GM18873 (cell line): ENCODE data around the gene KLHL26.

Experiments used
- ATAC-seq: cut with Tn5 transposase; IDR thresholded peaks from one replicate; pipeline ENCODE4 v1.9.1; 2021; ENCODE audit warnings: mild to moderate bottlenecking, moderate library complexity, moderate number of reproducible peaks; ENCODE audit not compliant: unreplicated experiment, low FRiP score

The KLHL26 gene

GRCh38 chr19:18645035-18645511 is 8.2 kb downstream of the KLHL26 start:
- ATAC-seq = no peak

- no peak for ATAC-seq
These were observed 9.9 kb downstream of the KLHL26 start for GRCh38 chr19:18646535-18647370.

- ATAC-seq = no peak
These were observed 10.5 kb downstream of the KLHL26 start for GRCh38 chr19:18647371-18647767.

- no peak for ATAC-seq
These were observed 11.0 kb downstream of the KLHL26 start for GRCh38 chr19:18647807-18648206.

- ATAC-seq = no peak
These were observed 12.1 kb downstream of the KLHL26 start for GRCh38 chr19:18648973-18649315.

DNA sequence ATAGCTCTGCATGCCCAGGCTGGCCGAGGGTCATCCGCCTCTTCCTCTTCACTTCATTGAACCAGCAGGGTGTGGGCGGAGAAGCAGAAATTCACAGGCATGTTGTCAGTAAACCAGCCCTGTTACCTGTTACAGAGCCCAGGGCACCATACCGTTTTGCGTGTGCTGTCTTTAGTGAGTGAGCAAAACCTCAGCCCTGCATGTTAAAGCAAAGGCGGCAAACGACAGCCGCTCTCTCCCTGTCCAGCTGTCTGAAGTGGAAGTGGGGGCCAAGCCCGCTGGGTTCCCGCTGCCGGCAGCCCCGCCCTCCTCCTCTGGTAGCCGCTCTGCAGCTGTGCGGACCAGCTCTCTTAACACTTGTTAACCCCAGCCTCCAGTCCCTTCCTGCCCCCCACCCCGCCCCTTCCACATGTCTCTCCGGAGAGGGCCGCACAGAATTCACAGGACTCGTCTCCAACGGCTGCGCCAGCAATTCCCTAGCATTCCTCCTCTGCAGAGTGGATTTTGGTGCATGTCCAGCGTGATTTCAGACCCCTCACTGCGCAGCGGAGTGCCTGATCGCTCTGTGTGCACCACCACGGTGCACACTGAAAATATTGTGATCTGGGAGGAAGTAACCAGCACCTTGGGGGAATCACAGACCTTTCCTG is 12.7 kb downstream of the KLHL26 start:
- no peak for ATAC-seq

DNA sequence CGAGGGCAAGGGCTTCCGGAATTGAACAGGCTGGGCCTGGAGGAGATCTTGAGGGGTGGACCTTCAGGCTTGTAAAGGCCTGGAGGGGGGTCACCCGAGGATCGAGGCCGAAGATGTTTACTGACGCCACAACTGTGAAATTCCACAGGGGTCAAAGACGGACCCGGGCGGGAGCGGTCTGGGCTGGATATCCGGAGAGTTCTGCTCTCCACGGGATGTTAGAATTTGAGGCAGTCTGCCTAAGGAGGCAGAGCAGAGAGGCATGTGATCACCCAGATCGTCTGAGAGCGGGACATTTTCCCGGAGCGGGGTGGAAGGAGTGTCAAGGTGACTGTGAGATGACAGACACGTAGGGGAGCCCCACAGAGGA is 13.2 kb downstream of the KLHL26 start:
- no peak for ATAC-seq

DNA sequence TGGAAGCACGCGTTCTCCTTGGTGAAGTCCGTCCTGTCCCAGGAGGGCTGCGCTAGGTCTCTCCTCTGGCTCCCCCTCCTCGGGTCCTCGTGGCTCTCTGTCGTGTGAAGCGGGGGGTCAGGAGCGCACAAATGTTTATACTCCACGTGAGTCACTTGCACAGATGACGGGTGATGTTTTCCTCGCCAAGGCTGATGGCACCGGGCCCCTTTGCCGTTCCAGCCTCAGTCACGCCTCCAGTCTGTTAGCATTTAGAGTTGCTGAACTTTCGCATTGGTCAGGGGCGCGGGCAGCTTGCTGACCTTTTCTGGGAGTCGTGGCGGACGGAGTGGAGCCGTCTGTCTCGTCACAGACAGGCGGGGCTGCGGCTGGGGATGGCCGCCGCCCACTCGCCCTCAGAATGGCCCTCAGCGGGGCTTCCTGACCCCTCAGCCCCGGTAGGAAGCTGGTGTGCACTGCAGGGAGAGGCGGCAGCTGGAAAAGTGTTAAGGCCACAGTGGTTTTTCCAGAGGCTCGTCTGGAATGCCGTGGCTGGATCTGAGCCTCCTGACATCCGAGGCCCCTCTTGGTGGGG is 13.7 kb downstream of the KLHL26 start:
- ATAC-seq = no peak

GRCh38 chr19:18651300-18651699 is 14.5 kb downstream of the KLHL26 start:
- ATAC-seq = no peak

GRCh38 chr19:18651733-18652132 is 14.9 kb downstream of the KLHL26 start:
- no peak for ATAC-seq

DNA sequence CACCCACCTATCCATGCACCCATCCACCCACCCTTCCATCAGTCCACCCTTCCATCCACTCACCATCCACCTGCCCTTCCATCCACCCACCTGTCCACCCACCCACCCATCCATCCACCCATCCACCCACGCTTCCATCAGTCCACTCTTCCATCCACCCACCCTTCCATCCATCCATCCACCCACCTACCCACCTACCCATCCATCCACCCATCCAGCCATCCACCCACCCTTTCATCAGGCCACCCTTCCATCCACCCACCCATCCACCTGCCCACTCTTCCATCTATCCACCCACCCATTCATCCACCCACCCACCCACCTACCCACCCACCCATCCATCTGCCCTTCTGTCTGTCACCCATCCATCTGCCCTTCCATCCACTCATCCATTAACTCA is 17.0 kb downstream of the KLHL26 start:
- no peak for ATAC-seq

- ATAC-seq = no peak
These were observed 17.6 kb downstream of the KLHL26 start for GRCh38 chr19:18654469-18654868.

GRCh38 chr19:18655173-18655844 is 18.5 kb downstream of the KLHL26 start:
- ATAC-seq = no peak

DNA sequence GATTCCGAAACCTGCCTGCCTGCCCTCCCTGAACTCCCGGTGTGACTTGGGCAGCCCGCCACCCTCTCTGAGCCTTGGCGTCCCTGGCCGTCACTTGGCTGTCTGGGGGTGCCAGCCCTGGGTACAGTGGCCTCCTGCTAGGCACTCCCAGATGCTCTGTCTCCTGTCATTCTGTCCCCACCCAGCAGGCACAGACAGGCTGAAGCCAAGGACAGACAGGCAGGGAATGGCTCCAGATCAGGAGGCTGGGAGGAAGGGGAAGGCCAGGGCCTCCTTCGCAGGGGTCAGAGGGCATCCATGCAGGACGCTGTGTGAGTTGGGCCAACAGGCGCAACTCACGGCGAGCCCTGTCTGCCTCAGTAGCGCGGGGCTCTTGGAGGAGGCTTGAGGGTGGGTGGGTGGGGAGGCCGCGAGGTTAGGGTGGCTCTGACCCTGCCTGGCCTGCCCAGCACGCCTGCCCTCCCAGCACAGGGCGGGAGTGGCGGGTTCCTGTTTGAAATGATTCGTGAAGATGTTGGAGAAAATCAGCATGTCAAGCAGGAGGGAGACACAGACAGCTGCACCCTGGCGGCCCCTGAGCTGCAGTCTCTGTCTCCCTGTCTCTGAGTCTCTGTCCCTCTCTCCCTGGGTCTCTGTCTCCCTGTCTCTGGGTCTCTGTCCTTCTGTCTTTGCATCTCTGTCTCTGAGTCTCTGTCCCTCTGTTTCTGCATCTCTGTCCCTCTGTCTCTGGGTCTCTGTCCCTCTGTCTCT is 19.7 kb downstream of the KLHL26 start:
- ATAC-seq = no peak

- no peak for ATAC-seq
These were observed 20.9 kb downstream of the KLHL26 start for GRCh38 chr19:18657590-18658365.

DNA sequence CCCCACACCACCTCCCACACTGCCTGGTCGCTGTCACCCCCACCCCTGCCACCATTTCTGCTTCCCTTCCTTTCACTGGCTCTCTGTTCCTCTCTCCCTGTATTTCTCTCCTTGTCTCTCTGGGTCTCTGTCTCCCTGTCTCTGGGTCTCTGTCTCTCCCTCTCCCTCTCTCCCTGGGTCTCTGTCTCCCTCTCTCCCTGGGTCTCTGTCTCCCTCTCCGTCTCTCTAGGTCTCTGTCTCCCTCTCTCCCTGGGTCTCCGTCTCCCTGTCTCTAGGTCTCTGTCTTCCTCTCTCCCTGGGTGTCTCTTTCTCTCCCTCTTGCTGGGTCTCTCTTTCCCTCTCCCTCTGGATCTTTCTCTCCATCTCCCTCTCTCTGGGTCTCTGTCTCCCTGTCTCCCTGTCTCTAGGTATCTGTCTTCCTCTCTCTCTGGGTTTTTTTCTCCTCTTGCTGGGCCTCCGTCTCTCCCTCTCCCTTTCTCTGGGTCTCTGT is 21.6 kb downstream of the KLHL26 start:
- ATAC-seq = no peak

- ATAC-seq = no peak
These were observed 22.6 kb downstream of the KLHL26 start for GRCh38 chr19:18659281-18660050.

GRCh38 chr19:18660051-18660910 is 23.5 kb downstream of the KLHL26 start:
- ATAC-seq = no peak
